CD4-positive, alpha-beta memory T cell (primary cell): ENCODE measurements around the gene PPP1R14C. TPM values are rescaled to one million over a fixed set of nuclear protein-coding genes. Genes with fewer than 3 reads are reported as not detected.

Source experiments
- CTCF ChIA-PET: fragments of 350-600 bp; sonication (Branson Sonifier 250); formaldehyde crosslinking; loops from one replicate; lab custom pipeline; 2021; ENCODE audit warnings: inconsistent platforms; ENCODE audit not compliant: partially characterized antibody; lab: Charles Lee
- POLR2A ChIA-PET: fragments of 350-600 bp; sonication (Branson Sonifier 250); formaldehyde crosslinking; loops from one replicate; lab custom pipeline; 2021; ENCODE audit not compliant: partially characterized antibody; lab: Charles Lee
- DNase-seq, 5 donors: peaks; one replicate each; pipeline versions ENCODE4 v3.0.0 to v3.0.0-alpha.2; 2020 to 2022; ENCODE audit warnings: mixed read lengths in 1 of 5
- H3K27ac ChIP-seq: one replicate; pipeline ENCODE4 v1.7.0; 2013; ENCODE audit warnings: low read depth, low read length
- H3K27me3 ChIP-seq: 2 replicates; pipeline ENCODE4 v1.7.0; 2013; ENCODE audit warnings: mild to moderate bottlenecking, low read length, moderate library complexity; ENCODE audit not compliant: insufficient read depth
- H3K36me3 ChIP-seq: 2 replicates; pipeline ENCODE4 v1.7.0; 2013; ENCODE audit warnings: mild to moderate bottlenecking, low read length, moderate library complexity; ENCODE audit not compliant: insufficient read depth
- H3K4me1 ChIP-seq: 2 replicates; pipeline ENCODE4 v1.7.0; 2013; ENCODE audit warnings: mild to moderate bottlenecking, low read length, moderate library complexity; ENCODE audit not compliant: insufficient read depth
- H3K4me3 ChIP-seq, 2 donors: one replicate each; pipeline ENCODE4 v1.7.0; 2013; ENCODE audit warnings: low read length in 2 of 2, mild to moderate bottlenecking in 1 of 2
- H3K9me3 ChIP-seq, 2 donors: one replicate each; pipeline ENCODE4 v1.7.0; 2013; ENCODE audit warnings: low read length in 2 of 2, control low read depth in 1 of 2; ENCODE audit not compliant: control insufficient read depth in 1 of 2
- H3K27ac Mint-ChIP-seq, 7 donors: one replicate each; pipeline ENCODE4 v1.8.0; 2020 to 2021; ENCODE audit warnings: mixed read lengths in 7 of 7, mild to moderate bottlenecking in 6 of 7, inconsistent platforms in 3 of 7, moderate library complexity in 3 of 7
- H3K27me3 Mint-ChIP-seq, 2 donors: one replicate each; pipeline ENCODE4 v1.8.0; 2020 to 2021; ENCODE audit warnings: mixed read lengths in 2 of 2
- H3K36me3 Mint-ChIP-seq, 2 donors: one replicate each; pipeline ENCODE4 v1.8.0; 2020 to 2021; ENCODE audit warnings: mixed read lengths in 2 of 2, inconsistent platforms in 1 of 2, mild to moderate bottlenecking in 1 of 2
- H3K4me1 Mint-ChIP-seq, 4 donors: one replicate each; pipeline ENCODE4 v1.8.0; 2020 to 2021; ENCODE audit warnings: mixed read lengths in 4 of 4, mild to moderate bottlenecking in 1 of 4
- H3K4me3 Mint-ChIP-seq, 8 donors: one replicate each; pipeline ENCODE4 v1.8.0; 2020 to 2021; ENCODE audit warnings: mixed read lengths in 8 of 8, mild to moderate bottlenecking in 7 of 8, moderate library complexity in 6 of 8, inconsistent platforms in 3 of 8
- H3K9me3 Mint-ChIP-seq, 8 donors: one replicate each; pipeline ENCODE4 v1.8.0; 2020 to 2021; ENCODE audit warnings: mixed read lengths in 8 of 8, mild to moderate bottlenecking in 5 of 8, inconsistent platforms in 3 of 8, moderate library complexity in 1 of 8
- intact Hi-C: fragments of 100-400 bp; cut with micrococcal nuclease; formaldehyde crosslinking; loops from one replicate; pipeline ENCODE4 v1.15.1; 2023
- polyA plus RNA-seq, 2 donors: library from polyadenylated mRNA; unstranded; fragments of 300-500 nt; fragmentation: Illumina TruSeq; gene quantifications; one replicate each; pipeline ENCODE4 v1.2.3, GENCODE V29; 2021
- total RNA-seq, 2 experiments: library from RNA; stranded (reverse); gene quantifications; one replicate each; pipeline ENCODE4 v1.2.3, GENCODE V29; 2021

PPP1R14C gene
- total and polyA plus RNA-seq, 4 experiments from 2014 or later = not detected

DNA sequence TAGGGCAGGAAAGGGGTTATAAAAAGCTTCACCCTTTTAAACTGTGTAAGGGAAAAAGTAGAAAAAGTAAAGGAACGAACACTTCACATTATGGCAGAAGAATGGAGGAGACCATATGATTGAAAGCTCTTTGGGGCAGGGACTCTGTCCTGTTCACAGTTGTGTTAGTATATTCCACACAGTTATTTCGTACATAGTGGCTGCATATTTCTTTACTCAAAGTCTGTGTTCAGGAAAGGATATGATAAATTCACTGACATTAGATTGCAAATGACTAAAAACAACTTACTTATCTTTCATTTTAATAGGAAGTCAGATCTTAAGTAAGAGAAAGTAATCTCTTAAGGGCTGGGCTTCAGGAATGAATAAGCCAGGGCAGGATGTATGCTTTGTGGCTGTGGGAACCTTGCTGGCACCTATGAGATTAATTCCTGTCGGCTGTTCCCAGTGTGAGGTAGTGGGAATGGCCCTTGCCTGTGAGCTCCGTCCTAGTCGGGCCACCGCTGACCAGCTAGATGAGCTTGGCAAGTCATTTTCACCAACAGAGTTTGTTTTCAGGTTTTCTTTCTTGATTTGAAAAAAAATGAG lies 11.2 kb downstream of the PPP1R14C start:
- ChIA-PET POLR2A (no interaction called here), CTCF (interaction anchor here (0.7 kb wide), 1 partner anchor 72 kb away, joined by 3 read pairs; no protein-coding TSS in a partner anchor)
- Mint-ChIP-seq H3K27me3 (peaks cover 28 to 35% of the 10 kb centered on the region in 2 donors), H3K36me3 (no peaks in the 10 kb centered on the region), H3K4me3 (no peak overlapping the region), H3K27ac (no peak overlapping the region), H3K9me3 (peaks cover 0 to 2% (median 0%) of the 10 kb centered on the region in 8 donors), H3K4me1 (peaks cover 10 to 15% (median 11%) of the 10 kb centered on the region in 4 donors)
- peaks cover 8% of the 10 kb centered on the region for H3K4me1 ChIP-seq
- no peak overlapping the region for H3K4me3 ChIP-seq
- H3K27ac ChIP-seq = no peak overlapping the region
- no peaks in the 10 kb centered on the region for H3K27me3 ChIP-seq
- intact Hi-C loops = no loop called here
- H3K9me3 ChIP-seq = no peaks in the 10 kb centered on the region
- H3K36me3 ChIP-seq = no peaks in the 10 kb centered on the region
- DNase-seq = no peak

DNA sequence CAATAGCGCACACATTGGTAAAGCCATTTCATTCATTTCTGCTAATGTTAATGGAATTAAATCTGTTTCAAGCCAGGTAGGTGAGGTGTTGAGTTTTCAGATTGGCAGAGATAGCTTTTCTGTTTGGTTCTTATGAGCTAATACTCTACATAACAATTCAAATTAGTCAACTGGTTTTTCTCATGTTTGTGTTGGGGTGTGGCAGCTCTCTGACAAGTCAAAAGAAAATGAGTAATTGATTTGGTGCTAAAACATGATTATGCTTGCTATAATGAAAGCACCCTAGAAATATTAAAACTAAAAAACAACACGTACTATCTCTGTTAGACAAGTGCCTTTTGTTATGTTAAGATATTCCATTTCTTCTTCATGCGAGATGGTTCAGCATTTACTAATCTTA lies 13.6 kb downstream of the PPP1R14C start:
- intact Hi-C loops = no loop called here
- H3K36me3 Mint-ChIP-seq = no peaks in the 10 kb centered on the region
- no peak overlapping the region for H3K27ac ChIP-seq
- no peaks in the 10 kb centered on the region for H3K9me3 Mint-ChIP-seq
- no peaks in the 10 kb centered on the region for H3K9me3 ChIP-seq
- H3K4me3 ChIP-seq = no peak overlapping the region
- POLR2A ChIA-PET = no interaction called here
- no peaks in the 10 kb centered on the region for H3K27me3 ChIP-seq
- H3K36me3 ChIP-seq = no peaks in the 10 kb centered on the region
- H3K4me3 Mint-ChIP-seq = no peak overlapping the region
- H3K27me3 Mint-ChIP-seq = peaks cover 15 to 17% of the 10 kb centered on the region in 2 donors
- peaks cover 8% of the 10 kb centered on the region for H3K4me1 ChIP-seq
- H3K4me1 Mint-ChIP-seq = peaks cover 10 to 15% (median 11%) of the 10 kb centered on the region in 4 donors
- CTCF ChIA-PET = no interaction called here
- H3K27ac Mint-ChIP-seq = no peak overlapping the region
- no peak for DNase-seq

DNA sequence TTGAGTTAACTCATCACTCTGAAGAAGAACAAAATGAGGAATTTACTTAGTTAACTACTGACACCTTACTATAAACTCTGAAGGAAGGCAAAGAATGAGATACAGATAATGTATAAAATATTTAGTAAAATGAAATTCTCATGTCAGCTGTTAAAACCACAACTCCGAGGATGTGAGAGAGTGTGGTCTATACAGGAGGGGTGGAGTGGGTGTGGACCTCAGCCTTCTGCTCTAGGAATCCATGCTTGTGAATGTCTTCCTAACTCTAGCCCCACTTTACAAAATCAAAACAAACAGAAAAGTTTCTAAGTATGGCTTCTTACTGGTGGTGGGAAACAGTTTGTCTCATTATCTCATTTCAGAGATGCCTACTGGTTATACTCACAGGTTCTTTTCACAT lies 14.2 kb downstream of the PPP1R14C start:
- H3K27ac ChIP-seq = no peak overlapping the region
- no peaks in the 10 kb centered on the region for H3K36me3 ChIP-seq
- DNase-seq = no peak
- Mint-ChIP-seq H3K27me3 (peaks cover 12 to 15% of the 10 kb centered on the region in 2 donors), H3K27ac (no peak overlapping the region), H3K36me3 (no peaks in the 10 kb centered on the region), H3K9me3 (no peaks in the 10 kb centered on the region), H3K4me1 (peaks cover 10 to 15% (median 11%) of the 10 kb centered on the region in 4 donors), H3K4me3 (no peak overlapping the region)
- no peaks in the 10 kb centered on the region for H3K27me3 ChIP-seq
- ChIA-PET POLR2A (no interaction called here), CTCF (no interaction called here)
- no peak overlapping the region for H3K4me3 ChIP-seq
- H3K9me3 ChIP-seq = no peaks in the 10 kb centered on the region
- H3K4me1 ChIP-seq = peaks cover 8% of the 10 kb centered on the region
- intact Hi-C loops = no loop called here

DNA sequence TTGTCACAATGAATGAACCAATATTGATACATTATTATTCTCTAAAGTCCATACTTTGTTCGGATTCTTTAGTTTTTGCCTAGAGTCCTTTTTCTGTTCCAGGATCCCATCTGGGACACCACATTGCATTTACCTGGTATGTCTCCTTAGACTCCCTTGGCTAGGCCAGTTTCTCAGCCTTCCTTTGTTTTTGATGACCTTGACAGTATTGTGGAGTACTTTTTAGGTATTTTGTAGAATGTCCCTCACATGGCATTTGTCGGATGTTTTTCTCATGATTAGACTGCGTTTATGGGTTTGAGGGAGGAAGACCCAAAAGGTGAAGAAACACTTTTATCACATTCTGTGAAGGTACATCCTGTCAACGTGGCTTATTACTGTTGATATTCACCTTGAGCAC lies 16.9 kb downstream of the PPP1R14C start:
- no peaks in the 10 kb centered on the region for H3K9me3 Mint-ChIP-seq
- CTCF ChIA-PET = no interaction called here
- intact Hi-C loops = no loop called here

DNA sequence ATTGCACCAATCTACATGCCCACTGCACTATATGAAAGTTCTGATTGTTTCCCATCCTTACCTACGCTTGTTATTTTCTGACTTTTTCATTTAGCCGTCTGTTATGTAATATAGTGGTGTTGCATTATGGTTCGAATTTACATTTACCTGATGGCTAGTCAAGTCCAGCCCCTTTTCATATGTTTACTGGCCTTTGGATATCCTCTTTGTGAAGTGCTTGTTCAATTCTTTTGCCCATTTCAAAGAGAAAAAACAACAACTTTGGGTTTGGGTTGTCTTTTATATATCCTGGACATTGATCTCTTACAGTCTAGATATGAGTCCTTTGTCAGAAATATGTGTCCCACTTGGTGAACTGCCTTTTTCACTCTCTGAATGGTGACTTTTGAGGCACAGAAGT lies 21.1 kb downstream of the PPP1R14C start:
- Mint-ChIP-seq H3K36me3 (no peaks in the 10 kb centered on the region), H3K27me3 (peaks cover 6 to 11% of the 10 kb centered on the region in 2 donors), H3K27ac (no peak overlapping the region), H3K4me1 (peaks cover 0 to 1% (median under 1%) of the 10 kb centered on the region in 4 donors), H3K4me3 (no peak overlapping the region), H3K9me3 (peaks cover 0 to 2% (median 0%) of the 10 kb centered on the region in 8 donors)
- no peaks in the 10 kb centered on the region for H3K4me1 ChIP-seq
- H3K27ac ChIP-seq = no peak overlapping the region
- H3K4me3 ChIP-seq = no peak overlapping the region
- no peak for DNase-seq
- ChIA-PET POLR2A (no interaction called here), CTCF (no interaction called here)
- H3K27me3 ChIP-seq = no peaks in the 10 kb centered on the region
- H3K36me3 ChIP-seq = no peaks in the 10 kb centered on the region
- intact Hi-C loops = no loop called here
- H3K9me3 ChIP-seq = no peaks in the 10 kb centered on the region

More for the DNA sequence above, 16.9 kb downstream of the PPP1R14C start:
- Histone ChIP-seq H3K27ac (no peak overlapping the region), H3K4me1 (no peaks in the 10 kb centered on the region), H3K9me3 (no peaks in the 10 kb centered on the region), H3K36me3 (no peaks in the 10 kb centered on the region), H3K27me3 (no peaks in the 10 kb centered on the region), H3K4me3 (no peak overlapping the region)
- peaks cover 4 to 5% of the 10 kb centered on the region in 2 donors for H3K27me3 Mint-ChIP-seq
- peaks cover 4 to 10% (median 7%) of the 10 kb centered on the region in 4 donors for H3K4me1 Mint-ChIP-seq
- H3K36me3 Mint-ChIP-seq = no peaks in the 10 kb centered on the region
- H3K4me3 Mint-ChIP-seq = no peak overlapping the region
- H3K27ac Mint-ChIP-seq = no peak overlapping the region
- POLR2A ChIA-PET = no interaction called here
- no peak for DNase-seq

DNA sequence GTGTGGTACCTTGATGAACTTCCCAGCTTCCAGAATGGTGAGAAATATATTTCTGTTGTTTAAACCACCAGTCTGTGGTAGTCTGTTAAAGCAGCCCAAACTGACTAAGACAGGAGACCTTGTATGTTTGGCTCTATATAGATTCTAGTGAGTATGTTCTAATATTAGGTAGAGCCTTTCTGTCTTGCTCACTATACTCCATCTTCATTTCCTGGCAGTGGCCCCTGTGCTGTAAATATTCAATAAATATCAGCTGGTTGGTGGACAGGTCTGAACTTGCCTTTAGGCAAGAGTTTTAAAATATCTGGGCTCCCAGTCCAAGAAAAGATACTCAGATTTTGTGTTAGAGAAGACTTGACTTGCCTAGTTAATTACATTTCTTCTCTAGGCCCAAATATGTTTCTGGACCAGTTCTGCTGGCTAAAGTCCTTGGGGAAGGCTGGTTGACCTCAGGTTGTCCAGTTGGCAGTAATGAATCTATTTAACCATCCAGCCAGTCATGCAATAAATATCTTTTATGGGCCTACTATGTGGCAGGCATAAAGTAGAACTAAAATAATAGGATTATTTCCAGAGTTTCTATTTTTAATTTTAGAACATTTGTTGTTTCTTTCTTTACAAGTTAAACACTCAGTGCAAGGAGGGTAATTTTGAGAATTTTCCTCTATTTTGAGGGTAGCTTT lies 22.3 kb downstream of the PPP1R14C start:
- no peak for DNase-seq
- H3K27me3 ChIP-seq = no peaks in the 10 kb centered on the region
- H3K27ac ChIP-seq = no peak overlapping the region
- no peak overlapping the region for H3K4me3 ChIP-seq
- H3K4me1 ChIP-seq = no peaks in the 10 kb centered on the region
- no peaks in the 10 kb centered on the region for H3K9me3 ChIP-seq
- no peaks in the 10 kb centered on the region for H3K36me3 Mint-ChIP-seq
- POLR2A ChIA-PET = no interaction called here
- CTCF ChIA-PET = no interaction called here
- no peak overlapping the region for H3K27ac Mint-ChIP-seq
- no peaks in the 10 kb centered on the region for H3K36me3 ChIP-seq
- intact Hi-C loops = no loop called here
- H3K4me1 Mint-ChIP-seq = peaks cover 0 to 5% (median 5%) of the 10 kb centered on the region in 4 donors
- H3K4me3 Mint-ChIP-seq = no peak overlapping the region
- H3K27me3 Mint-ChIP-seq = peaks cover 6 to 14% of the 10 kb centered on the region in 2 donors
- peaks cover 0 to 2% (median 0%) of the 10 kb centered on the region in 8 donors for H3K9me3 Mint-ChIP-seq

DNA sequence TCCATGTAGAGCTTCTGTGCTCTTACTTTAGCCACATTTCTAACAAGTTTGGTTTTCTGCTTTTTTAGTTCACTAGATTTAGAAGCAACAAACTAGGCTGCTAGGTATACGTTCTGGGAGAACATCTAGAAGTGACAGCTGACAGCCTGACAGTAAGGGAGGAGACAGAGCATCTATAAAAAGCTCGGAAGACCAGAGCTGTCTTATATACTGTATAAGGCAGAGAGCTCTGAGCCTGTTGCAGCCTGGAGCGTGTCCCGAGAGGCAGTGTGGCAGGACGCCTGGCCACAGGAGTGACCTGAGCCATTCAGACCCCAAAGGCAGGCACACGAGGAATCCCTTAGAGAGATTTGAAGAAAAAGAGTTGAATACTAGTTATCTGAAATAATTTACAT lies 24.6 kb downstream of the PPP1R14C start:
- ChIA-PET CTCF (no interaction called here), POLR2A (no interaction called here)
- H3K4me3 ChIP-seq = no peak overlapping the region
- no peak overlapping the region for H3K4me3 Mint-ChIP-seq
- H3K36me3 ChIP-seq = no peaks in the 10 kb centered on the region
- no peak for DNase-seq
- H3K36me3 Mint-ChIP-seq = no peaks in the 10 kb centered on the region
- peaks cover 9 to 13% of the 10 kb centered on the region in 2 donors for H3K27me3 Mint-ChIP-seq
- H3K4me1 ChIP-seq = no peaks in the 10 kb centered on the region
- peaks cover 0 to 5% (median 5%) of the 10 kb centered on the region in 4 donors for H3K4me1 Mint-ChIP-seq
- intact Hi-C loops = no loop called here
- no peaks in the 10 kb centered on the region for H3K9me3 ChIP-seq
- no peak overlapping the region for H3K27ac ChIP-seq
- no peaks in the 10 kb centered on the region for H3K27me3 ChIP-seq
- peaks cover 0 to 2% (median 0%) of the 10 kb centered on the region in 8 donors for H3K9me3 Mint-ChIP-seq
- no peak overlapping the region for H3K27ac Mint-ChIP-seq
